DMS53 (cell line): ENCODE results near the gene SGPP2.

Experiments
- DNase-seq: peaks from one replicate; lab custom pipeline; 2025; lab: John Stamatoyannopoulos, UW

SGPP2 gene

DNA sequence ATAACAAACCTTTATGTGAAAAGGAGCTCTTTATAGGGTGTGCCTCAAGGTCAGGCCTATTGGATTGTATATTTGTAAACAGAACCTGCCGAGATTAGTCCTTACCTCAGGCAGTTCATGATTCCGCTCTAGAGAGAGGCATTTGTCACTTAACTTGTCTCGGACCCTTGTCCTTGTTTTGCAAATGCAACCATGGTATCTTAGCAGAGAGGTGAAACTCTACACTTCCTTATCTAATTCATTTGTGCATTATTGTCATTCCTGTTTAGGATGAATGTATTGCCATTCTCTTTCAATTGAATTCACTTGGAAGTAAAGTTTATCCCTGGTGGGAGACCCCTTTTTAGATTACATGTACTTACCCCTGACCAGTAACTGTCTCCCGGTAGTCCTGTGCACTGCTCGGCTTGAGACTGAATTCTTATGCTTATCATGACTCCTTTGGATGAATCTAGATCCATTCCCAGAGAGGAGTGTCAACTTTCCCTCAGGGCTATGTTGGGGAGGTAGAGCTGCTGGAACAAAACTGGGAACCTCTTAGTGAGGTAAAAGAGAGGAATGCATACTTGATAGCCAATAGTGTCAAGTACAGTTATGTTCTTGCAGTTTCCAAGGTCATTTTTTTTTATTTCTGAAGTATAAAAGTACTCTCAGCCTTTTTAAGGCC is 46.6 kb downstream of the SGPP2 start:
- DNase-seq, result no peak

DNA sequence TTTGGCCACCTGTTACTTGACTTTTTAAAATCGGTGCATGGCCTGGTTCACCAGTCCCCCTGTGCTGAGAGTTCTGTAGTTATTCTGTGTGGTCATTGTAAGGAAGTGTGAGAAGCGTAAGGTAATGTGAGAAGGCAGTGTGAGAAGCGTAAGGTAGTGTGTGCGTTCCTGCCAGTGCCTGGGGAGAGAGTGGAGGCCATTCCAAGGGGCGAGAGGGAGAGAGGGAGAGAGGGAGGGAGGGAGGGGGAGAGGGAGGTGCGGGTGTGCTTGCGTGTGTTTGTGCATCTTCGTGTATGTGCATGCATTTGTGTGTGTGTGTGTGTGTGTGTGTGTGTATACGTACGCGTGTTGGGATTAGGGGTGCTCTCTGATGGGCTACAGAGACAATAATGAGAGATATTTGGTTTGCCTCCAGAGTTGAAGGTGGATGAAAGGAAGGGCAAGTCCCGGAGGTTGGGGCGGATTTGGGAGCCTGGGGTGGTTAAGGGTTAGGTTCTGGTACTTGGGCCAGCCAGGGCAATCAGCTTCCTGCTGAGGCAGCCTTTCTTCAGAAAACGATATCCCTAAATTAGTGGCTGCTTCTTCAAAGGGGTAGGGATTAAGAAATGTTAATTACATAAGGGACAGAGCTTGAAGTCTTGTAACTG is 53.7 kb downstream of the SGPP2 start:
- DNase-seq, result no peak

DNA sequence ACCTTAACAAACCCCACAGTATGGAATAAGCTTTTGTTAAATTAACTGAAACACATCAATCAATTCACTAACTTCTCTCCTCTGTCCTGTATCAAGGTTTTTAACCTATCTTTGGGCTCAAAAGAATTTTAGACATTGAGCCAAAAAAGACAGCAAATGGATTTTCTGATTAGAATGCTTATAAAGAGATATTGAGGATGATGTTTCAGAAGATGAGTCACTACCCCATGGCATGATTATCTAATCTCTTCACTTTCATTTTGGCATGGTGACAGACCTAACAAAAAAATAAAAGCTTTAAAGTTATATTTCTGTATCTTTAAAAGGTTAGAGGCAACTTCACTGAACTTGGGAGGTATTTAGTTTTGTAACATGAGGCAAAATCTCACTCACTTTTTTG is 55.5 kb downstream of the SGPP2 start:
- no peak for DNase-seq

DNA sequence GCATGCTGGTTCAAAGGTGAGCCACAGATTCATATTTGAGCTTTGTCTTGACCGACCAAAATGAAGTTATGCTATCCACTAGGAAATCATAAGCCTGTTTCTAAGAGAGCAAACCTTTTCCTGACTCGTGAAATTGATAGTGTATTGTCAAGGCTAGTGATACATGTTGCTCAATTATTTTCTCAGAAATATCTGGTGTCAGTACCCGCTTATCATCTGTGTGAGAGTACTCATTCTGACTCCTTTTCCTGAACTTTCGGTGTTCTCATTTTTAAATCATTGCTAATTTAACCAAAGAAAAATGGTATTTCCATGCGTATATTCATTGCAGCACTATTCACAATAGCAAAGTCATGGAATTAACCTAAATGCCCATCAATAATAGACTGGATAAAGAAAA is 56.2 kb downstream of the SGPP2 start:
- DNase-seq, result no peak

DNA sequence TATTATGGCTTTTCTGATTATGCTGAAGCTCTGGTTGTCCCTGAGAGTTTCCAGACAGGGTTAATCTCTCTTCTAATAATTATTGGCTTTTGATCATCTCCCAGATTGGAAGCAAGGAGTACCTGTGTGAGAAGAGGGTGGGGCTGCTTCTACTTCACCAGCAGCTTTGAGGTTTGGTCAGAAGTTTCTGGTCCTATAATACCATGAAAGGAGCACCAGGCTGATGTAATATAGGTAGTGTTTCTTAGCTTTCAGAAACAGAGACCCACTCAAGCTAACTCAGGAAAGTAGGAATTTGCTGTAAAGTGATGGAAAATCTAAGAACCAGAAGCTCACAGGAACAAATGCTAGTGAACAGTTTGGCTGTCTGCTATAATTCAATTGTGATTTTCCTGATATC is 57.6 kb downstream of the SGPP2 start:
- DNase-seq, result no peak

DNA sequence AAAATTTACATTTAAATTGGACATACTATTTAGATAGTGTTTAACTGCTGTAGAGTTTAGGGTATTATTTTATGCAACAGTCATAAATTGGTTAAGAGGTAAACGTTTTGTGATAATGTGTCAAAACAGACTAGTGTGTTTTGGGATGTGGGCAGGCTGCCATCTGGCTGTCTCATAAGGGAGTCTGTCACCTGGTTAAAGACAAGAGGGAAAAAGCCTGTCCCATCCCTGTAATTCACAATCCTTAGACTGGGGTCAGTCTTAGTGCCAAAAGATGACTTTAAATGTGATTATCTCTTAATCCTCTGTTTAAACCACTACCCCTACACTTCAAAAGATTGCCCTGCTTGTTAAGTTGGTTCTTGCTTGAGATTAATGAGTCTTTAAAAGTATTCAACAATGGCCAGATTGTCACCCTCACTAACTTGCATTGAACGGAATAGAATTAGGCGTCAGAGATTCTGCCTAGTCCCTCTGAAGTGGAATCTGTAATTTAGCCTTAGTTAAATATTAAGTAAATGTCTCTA is 59.2 kb downstream of the SGPP2 start:
- DNase-seq, result peak; percentile 41

DNA sequence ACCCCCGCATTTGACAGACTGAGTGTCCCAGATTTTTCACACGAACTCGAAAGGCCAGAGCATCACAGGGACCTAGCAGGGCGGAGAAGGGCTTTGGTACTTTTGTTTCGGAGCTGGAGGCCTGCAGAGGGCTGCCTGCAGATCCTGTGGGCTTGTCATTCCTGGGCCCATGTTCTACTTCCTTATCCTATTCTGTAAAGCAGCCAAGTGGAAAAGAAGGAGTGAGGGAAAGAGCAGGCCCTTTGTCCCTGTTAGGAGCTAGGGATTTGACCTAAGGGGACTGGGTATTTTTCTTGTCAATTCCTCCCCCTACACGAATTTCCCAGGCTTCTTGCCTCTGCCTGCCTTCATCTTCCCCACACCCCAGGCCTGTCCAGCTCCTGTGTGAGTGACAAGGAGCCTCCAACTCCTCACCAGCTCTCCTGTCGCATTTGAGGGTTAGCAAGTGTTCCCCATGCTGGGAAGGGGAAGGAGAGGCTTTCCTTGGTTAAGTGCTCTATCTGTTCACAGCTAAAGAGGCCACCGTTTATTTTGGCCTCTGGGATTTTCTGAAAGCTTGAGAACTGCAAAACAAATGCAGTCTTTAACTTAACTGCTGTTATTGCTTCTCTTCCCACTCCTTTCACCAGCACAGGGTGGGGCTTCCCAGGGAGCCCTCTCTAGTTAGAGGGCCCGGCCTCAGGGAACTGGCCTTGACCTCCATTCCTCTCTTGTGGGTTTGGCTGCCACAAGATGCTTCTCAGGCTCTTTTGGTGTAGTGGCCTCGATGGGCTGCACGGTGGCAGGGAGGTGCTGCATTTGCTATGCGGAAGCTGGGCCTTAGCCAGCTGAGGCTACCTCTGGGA is 61.2 kb downstream of the SGPP2 start:
- DNase-seq, result no peak

DNA sequence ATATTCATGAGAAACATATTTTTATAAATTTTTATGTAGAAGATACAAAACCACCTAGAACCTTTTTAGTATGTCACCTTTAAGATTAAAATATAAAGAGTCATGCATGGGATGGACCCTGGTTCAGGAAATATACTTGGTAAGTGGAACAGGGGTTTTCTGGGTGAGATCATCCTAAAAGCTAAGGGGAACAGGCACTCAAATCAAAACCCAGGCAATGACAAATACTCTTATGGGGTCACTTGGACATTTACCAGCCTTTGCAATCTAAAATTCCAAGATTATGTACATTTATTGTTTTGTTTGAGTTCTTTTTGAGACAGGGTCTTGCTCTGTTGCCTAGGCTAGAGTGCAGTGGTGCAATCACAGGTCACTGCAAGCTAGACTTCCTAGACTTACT is 65.8 kb downstream of the SGPP2 start:
- no peak for DNase-seq

DNA sequence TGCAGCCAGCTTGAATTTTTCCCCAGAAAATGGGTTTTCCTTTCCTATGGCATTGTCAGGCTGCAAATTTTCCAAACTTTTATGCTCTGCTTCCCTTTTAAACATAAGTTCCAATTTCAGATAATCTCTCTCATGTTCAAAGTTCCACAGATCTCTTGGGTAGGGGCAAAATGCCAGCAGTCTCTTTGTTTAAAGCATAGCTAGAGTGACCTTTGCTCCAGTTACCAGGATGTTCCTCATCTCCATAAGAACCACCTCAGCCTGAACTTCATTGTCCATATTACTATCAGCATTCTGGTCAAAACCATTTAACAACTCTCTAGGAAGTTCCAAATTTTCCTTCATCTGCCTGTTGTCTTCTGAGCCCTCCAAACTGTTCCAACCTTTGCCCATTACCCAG is 68.3 kb downstream of the SGPP2 start:
- no peak for DNase-seq

DNA sequence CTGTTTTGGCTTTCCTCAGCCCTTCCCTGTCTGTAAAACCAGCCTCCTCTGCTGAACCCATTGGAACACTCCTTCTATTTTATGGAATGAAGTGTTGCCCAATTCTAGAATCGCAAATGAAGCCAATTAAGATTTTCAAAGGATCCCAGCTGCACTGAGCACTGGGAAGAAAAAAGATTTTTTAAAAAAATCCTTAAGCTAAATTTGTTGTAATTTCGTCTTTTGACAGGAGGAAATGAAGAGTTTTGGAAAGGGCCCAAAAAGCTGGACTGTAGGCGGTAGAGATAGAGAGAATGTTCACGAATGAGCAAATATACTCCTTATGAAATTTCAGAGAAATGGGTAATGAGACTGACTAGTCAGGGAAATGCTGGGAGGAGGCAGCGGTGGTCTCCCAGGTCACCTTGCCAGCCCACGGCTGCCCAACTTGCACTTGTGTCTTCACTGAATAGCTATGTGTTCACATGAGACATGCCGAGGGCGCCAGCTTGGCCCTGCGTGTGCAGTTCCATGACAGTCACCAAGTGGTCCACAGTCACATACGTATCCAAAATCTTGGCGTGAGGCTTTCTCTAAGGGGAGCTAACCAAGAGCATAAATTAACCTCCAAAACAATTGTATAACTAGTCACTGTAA is 69.9 kb downstream of the SGPP2 start:
- DNase-seq, result no peak

DNA sequence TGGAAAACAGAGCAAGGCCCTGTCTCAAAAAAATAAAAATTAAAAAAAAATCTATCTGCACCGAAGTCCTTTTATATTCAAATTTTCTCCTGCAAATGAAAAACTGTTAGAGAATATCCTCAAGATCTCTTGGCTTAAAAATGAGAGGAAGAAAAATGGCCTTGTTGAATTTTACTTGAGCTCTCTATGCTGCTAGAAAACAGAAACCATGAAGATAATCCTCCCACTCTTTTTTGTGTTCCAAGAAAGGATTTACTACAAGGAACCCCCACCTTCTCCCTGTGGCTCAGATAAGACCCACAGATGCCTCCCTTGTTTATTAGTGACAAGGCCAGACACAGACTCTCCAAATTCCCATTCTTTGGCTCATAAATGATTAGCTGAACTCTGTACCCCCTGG is 71.0 kb downstream of the SGPP2 start:
- no peak for DNase-seq

DNA sequence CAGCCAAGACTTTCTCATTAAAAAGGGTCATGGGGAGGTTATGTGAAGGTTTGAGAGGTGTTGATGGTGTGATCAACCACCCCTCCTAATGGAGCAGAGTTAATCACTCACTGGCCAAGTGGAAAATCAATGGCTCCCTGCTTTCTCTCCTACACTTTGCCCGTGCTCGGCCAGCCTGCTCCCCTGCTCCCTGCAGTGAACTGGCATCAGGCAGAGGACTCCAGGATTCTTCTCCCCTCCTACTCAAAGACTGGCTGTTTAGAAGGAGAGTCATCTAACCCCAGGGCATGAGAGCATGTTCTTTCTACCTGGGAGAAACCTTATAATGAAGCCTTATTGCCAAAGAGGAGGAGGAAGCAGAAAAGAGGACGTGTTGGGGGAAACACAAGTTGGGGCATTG is 74.9 kb downstream of the SGPP2 start:
- DNase-seq, result no peak

DNA sequence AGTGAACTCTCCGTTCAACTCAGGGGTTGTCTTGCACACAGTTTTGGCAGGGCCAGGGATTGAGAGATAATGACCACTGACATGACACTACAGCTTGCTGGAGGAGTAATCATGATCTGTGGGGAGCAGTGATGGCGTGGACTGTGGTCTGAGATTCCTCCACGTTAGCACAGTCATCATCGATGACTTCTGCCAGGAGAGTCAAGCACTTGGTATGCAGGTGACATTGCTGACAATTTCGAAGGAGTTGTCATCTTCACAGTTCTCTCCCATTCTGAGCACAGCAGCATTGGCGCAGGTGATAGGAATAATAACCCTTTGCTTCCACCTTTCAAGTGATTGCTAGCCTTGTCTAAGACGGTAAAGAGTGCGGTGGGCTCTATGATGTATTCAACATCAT is 79.8 kb downstream of the SGPP2 start:
- no peak for DNase-seq

DNA sequence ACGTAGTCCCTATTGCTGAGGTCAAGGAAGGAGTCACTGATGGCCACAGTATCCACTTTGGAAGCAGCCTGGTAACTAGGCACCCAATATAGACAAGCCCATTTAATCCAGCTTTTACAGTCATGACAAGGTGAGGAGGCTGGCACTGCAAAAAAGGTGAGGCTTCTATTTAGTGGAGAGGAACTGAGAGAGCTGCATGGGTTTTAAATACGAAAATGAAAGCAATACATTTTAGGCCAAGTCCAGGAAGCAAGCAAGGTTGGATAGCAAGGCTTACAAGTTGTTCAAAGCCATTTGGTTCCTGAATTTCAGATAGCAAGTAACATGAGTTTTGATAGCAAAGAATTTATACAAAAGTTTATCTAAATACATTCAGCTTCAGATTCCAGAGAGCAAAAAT is 80.4 kb downstream of the SGPP2 start:
- DNase-seq, result no peak

DNA sequence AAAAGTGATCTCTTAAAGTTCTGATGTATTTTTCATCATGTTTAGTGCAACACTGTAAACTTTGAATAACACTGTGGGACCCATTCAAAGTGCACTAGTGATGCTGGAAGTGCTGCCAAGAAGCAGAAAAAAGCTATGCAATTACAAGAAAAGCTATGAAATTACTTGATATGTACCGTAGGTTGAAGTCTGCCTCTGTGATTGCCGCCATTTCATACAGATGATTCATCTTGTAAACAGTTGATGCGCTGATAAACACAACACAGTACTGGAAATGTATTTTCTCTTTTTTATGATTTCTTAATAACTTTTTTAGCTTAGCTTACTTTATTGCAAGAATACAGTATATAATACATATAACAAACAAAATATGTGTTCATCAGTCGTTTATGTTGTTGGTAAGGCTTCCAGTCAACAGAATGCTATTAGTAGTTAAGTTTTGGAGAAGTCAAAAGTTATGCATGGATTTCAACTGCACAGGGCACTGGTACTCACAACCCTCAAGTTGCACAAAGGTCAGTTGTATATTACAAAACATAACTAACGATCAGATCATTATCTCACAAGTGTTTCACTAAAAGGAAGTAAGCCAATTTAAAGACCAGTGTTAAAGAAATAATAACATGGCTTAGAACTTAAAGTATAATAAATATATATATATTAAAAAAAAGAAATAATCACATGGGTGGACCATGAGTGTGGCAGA is 82.0 kb downstream of the SGPP2 start:
- no peak for DNase-seq

DNA sequence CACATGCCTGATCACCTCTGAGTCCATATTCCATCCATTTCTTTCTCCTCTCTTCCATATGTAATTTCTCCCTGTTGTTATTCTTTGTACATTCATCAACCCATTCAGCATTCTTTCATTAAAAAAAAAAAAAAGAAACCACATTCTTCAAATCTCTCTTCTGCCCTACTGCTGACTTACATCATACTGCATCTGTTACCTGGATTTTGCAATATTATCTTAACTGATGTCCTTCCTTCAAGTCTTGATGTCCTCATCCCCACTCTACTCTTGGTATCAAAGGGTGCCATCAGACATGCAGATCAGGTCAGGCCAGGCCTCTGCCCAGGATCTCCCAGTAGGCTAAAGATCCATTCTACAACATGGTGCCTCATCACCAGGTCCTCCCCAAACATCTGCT is 90.6 kb downstream of the SGPP2 start:
- DNase-seq, result no peak

DNA sequence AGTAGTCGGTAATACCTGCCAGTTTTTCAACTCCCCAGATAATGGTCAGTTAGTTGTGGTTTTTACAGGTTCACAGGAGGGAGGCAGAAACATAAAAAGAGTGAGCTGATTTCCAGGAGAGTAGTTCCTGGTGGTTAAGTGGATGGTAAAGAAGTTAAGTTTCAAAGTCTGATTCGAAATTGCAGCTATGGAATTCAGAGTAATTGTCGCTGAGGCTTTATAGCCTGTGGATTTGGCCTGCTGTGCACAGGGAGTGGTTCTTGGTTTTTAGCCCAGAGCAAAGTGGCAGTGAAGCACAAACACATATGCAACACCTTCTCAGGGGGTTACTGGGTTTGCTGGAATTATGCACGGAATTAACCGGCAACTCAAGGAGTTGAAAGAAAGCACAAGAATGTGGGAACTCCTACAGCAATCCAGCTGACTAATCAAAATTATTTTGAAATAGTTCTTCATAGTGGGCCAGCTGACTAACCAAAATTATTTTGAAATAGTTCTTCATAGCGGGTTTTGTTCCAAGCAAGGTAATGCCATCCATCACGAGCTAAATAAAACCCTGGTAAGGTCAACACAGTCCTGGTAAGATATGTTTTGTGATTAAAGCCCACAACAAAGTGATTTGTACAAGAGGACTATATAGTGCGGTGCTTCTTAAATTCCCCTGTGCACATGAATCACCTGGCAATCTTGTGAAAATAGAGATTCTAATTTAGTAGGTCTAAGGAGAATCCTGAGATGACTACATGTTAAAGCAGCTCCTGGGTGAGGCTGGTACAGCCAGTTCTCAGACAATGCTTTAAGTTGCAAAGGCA is 94.4 kb downstream of the SGPP2 start:
- DNase-seq, result no peak

DNA sequence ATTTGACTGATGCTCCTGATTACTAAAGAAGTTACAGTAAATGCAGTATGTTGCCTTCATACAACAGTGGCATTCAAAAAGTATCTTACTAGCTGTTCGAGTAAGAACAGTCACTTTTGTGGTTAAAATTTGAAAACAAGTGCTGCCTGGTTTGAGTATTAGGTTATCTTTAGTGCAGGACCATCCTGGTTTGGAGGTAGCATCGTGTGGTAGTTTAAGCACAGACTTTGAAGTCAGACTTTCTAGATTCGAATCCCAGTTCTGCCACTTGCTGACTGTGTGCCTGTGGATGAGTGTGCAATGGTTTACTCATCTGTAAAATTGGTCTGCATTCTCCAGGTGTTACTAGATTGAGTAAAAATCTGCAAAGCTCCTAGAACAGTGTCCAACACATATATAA is 96.8 kb downstream of the SGPP2 start:
- DNase-seq, result no peak

DNA sequence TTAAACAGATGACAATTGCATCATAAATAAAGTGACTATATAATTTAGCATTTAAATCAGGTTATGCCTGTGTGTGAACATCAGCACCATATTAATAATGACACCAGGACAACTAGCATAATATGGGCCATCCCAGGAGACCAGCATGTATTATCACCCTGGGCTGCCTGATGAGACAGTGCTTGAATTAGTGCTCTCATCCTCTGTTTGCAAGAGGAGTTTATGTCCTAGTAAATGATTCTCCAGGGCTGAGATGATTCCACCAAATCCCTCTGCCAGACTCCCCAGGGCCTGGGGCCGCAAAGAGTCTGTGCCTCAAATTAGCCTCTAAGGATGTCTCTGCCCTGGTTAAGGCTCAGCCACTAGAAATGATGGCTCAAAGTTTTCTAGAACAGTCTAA is 97.7 kb downstream of the SGPP2 start:
- DNase-seq, result peak; percentile 5

DNA sequence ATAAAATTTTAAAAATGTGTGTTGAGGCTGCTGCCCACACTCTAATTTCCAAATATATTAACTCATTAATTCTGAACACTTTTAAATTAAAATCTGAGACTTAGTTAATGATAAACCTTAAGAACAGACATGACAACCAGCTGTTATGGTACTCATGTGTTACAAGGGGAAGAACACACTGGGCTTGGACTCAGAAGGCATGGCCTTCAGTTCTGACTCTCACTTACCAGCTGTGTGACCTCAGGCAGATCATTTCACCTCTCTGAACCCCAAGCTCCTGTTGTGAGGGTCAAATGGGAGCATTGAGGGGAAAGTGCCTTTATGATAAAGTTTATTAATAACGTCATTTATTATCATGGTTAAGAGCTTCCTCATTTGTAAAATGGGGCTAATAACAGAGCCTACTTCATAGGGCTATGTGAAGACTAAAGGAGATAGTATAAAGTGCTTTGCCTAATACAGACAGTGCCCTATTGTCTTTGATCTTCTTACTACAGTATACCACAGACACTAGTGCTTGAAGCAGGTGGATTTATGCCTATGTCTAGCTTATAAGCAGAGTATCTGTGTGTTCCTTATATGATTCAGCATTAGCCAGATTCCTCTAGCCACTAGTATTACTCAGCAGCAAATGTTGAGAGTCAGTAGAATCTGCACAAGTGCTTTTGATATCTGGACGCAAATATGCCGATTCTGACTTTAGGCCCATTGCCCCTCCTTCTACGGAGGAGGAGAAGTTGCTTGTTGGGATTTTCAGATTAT is 99.6 kb downstream of the SGPP2 start:
- DNase-seq, result no peak
